ENCODE data around the gene SFRP5.
A peak's percentile ranks its signal among the peaks of the same experiment; 100 is the strongest.

Gene SFRP5

GRCh38 chr10:97718659-97719142 lies 53.1 kb downstream of the SFRP5 start:
- TF ChIP-seq CTCF (IDR thresholded peaks at IDR 0.05; ENCODE audit: insufficient read depth, low read depth, low read length, missing control alignments) = no peak
- no peak overlapping the region for H3K4me3 ChIP-seq (ENCODE audit: low read length)
- peak; percentile 99 for DNase-seq (ENCODE audit: low read depth)

- no peak for TF ChIP-seq CTCF (IDR thresholded peaks at IDR 0.05; ENCODE audit: insufficient read depth, low read depth, low read length, missing control alignments)
- H3K4me3 ChIP-seq (ENCODE audit: low read length) = no peak overlapping the region
- DNase-seq (ENCODE audit: low read depth) = no peak
Measured at GRCh38 chr10:97718178-97718577, 53.6 kb downstream of the SFRP5 start.

DNA sequence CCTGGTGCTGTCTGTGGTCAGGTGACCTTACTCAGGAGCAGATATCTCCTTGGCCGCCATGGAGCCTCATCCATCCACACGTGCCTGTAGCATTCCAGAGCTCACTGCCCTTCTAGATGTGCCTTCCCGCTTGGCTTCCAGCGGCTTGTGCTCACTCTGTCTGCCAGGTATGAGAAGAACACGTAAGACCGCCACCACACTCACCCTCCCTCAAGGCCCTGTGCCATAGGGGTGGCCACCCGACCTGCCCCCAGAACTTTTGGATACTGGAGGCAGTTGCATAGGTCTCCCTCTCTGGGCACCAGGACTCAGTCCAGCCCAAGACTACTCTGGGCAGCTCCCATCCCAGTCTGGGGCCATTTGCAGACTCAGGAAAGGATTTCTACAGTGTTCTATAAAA lies 54.2 kb downstream of the SFRP5 start:
- no peak overlapping the region for H3K4me3 ChIP-seq (ENCODE audit: low read length)
- DNase-seq (ENCODE audit: low read depth) = no peak
- no peak for TF ChIP-seq CTCF (IDR thresholded peaks at IDR 0.05; ENCODE audit: insufficient read depth, low read depth, low read length, missing control alignments)

Measured in epithelial cell of esophagus (primary cell).